GM12891 (cell line): ENCODE results near the gene TIFAB.

Experiments
- POLR2A ChIP-seq: IDR thresholded peaks from 2 replicates; pipeline ENCODE4 v1.6.1; 2011; ENCODE audit warnings: low read depth, low read length, control low read depth
- POU2F2 ChIP-seq: IDR thresholded peaks from 2 replicates; pipeline ENCODE4 v1.6.1; 2011; ENCODE audit warnings: low read depth, mild to moderate bottlenecking, control low read depth, low read length, moderate library complexity

GRCh38 chr5:135450336-135450735 is 1.8 kb downstream of the TIFAB start:
- no peak for TF ChIP-seq POLR2A
- TF ChIP-seq POU2F2 = no peak
